ENCODE data around the gene SAYSD1. TPM values are rescaled to one million over a fixed set of nuclear protein-coding genes. Genes with fewer than 3 reads are reported as not detected.

SAYSD1 gene
- total and polyA plus RNA-seq, 2 of the 8 experiments (the other 6 are each of a cell fraction or from before 2014, with no cell fraction given) = 6.7 to 7.9 TPM

DNA sequence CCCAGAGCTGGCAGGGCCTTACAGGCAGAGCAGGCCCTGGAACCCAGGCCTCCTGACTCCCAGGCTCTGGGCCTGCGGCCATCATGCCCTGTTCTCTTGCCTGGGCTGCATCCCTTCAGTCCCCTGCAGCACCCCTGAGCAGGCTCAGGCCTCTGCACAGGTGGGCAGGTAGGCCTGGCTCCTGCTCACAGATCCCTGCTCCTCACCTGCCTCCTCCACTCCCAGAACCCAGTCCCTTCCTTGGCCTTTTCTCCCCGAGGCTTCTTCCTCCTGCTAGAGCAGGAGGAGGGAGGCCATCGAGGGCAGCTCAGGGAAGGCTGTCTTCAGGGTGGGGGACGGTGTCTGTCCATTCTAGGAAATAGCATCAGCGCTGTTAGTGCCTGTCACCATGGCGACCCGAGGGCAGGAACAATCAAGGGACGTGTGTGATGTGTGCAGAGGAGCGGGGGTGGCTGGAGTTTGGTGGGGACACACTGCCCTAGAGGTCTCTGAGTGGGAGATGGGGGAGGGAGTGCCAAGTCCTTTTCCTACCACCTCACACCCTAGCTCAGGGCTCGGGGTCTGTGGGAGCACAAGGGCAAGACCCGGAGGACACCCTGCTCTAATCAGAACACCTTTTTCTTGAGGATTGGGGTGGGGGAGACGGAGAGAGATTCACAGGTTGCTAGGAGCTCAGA, 39.8 kb downstream of the SAYSD1 start:
- H3K27me3 ChIP-seq (replicated peaks in 1 of 4; ENCODE audit: control insufficient read depth in 3 of 4, extremely low read depth in 1 of 4, insufficient read depth in 3 of 4, low read length in 3 of 4) = 0 out of 7 replicates have a peak, but pooled peaks cover 0 to 5% (median 0%) of the 10 kb centered on the region in 4 experiments
- H3K27ac ChIP-seq (ENCODE audit: low read depth, low read length) = no peak overlapping the region
- H3K79me1 ChIP-seq (ENCODE audit: low read depth, low read length) = no peaks in the 10 kb centered on the region
- H3K79me2 ChIP-seq (ENCODE audit: control insufficient read depth in 1 of 2, insufficient read depth in 2 of 2, low read length in 2 of 2) = no peaks in the 10 kb centered on the region
- H3K4ac ChIP-seq (replicated peaks; ENCODE audit: insufficient read length, low read depth, low read length) = no peak overlapping the region
- H4K91ac ChIP-seq (replicated peaks; ENCODE audit: insufficient read length, low read length) = no peak overlapping the region
- CTCF ChIA-PET (ENCODE audit: partially characterized antibody) = interaction anchor here (0.6 to 3.5 kb wide), 10 partner anchors 10 to 235 kb away, joined by 3 to 11 read pairs (median 4); no protein-coding TSS in a partner anchor
- H3K36me3 ChIP-seq (ENCODE audit: control insufficient read depth in 2 of 4, insufficient read depth in 4 of 4, low read length in 3 of 4) = no peaks in the 10 kb centered on the region
- TF ChIP-seq KDM4A (IDR thresholded peaks at IDR 0.05; ENCODE audit: low read depth, low read length, severe bottlenecking) (no peak), RNF2 (IDR thresholded peaks at IDR 0.05; ENCODE audit: borderline replicate concordance, low read depth, low read length, missing control alignments, poor library complexity, severe bottlenecking) (no peak), TEAD4 (IDR thresholded peaks at IDR 0.05; ENCODE audit: low read depth, low read length) (no peak), CBX5 (IDR thresholded peaks at IDR 0.05; ENCODE audit: low read depth, low read length) (no peak), KDM5A (IDR thresholded peaks at IDR 0.05; ENCODE audit: low read length) (no peak), POLR2A (IDR thresholded peaks at IDR 0.05; ENCODE audit: control extremely low read depth in 1 of 2, low read depth in 2 of 2, low read length in 2 of 2) (no peak), EGR1 (IDR thresholded peaks at IDR 0.05; ENCODE audit: borderline replicate concordance, low read depth, low read length) (no peak), SRF (IDR thresholded peaks at IDR 0.05; ENCODE audit: low read depth, low read length) (no peak), TBP (IDR thresholded peaks at IDR 0.05; ENCODE audit: low read depth, low read length) (no peak), MAFK (IDR thresholded peaks at IDR 0.05; ENCODE audit: low read depth, low read length) (no peak)
- H4K5ac ChIP-seq (ENCODE audit: insufficient read length, low read depth, low read length) = no peak overlapping the region
- no peak overlapping the region for H2BK12ac ChIP-seq (ENCODE audit: low read depth, low read length)
- no peak overlapping the region for H2BK15ac ChIP-seq (ENCODE audit: low read length)
- FAIRE-seq (no peak), DNase-seq (ENCODE audit: low read depth in 1 of 2, low spot score in 2 of 2) (no peak)
- H4K8ac ChIP-seq (ENCODE audit: extremely low read depth, insufficient read depth, low read length) = peak overlapping the region; percentile 58; the same call in 1 of the 2 replicates
- H3K18ac ChIP-seq (ENCODE audit: extremely low read depth, low read length) = no peak overlapping the region
- H3K4me3 ChIP-seq (ENCODE audit: extremely low read depth in 1 of 4, insufficient read depth in 2 of 4, low read depth in 3 of 4, low read length in 4 of 4) = no peak overlapping the region
- H3K23ac ChIP-seq (ENCODE audit: insufficient read length) = no peak overlapping the region
- no peak overlapping the region for H3K4me2 ChIP-seq (ENCODE audit: insufficient read depth in 1 of 2, low read depth in 2 of 2, low read length in 2 of 2)
- 90% methylated on average over 10 of the region's 12 CpGs; no CpG with 5 or more reads in 1 of the 2 experiments for WGBS, 2 experiments (ENCODE audit: extremely low coverage in 1 of 2, insufficient coverage in 1 of 2, insufficient read length in 1 of 2, insufficient replicate concordance in 2 of 2, low coverage in 1 of 2, low lambda C conversion rate in 2 of 2, missing lambda C conversion rate in 1 of 2)
- H2BK120ac ChIP-seq (replicated peaks; ENCODE audit: low read depth, low read length) = no peak overlapping the region
- H2BK5ac ChIP-seq (ENCODE audit: low read depth, low read length) = no peak overlapping the region
- H4K20me1 ChIP-seq (replicated peaks in 1 of 2; ENCODE audit: control insufficient read depth in 1 of 2, insufficient read depth in 2 of 2, low read length in 2 of 2) = no peaks in the 10 kb centered on the region
- H3K23me2 ChIP-seq (ENCODE audit: low read depth, low read length) = no peaks in the 10 kb centered on the region
- POLR2A ChIA-PET (ENCODE audit: partially characterized antibody) = interaction anchor here (1.1 kb wide), 1 partner anchor 9 kb away, joined by 4 read pairs; no protein-coding TSS in a partner anchor
- no peak overlapping the region for H2AFZ ChIP-seq (ENCODE audit: low read length)
- H3K56ac ChIP-seq (replicated peaks; ENCODE audit: insufficient read length, low read depth, low read length) = no peak overlapping the region
- H3K9me3 ChIP-seq (ENCODE audit: insufficient read depth in 2 of 2, low read depth in 1 of 2, low read length in 1 of 2) = no peaks in the 10 kb centered on the region
- H2BK20ac ChIP-seq (ENCODE audit: low read length) = no peak overlapping the region
- H3K9ac ChIP-seq (replicated peaks in 1 of 4; ENCODE audit: extremely low read depth in 1 of 4, low read depth in 3 of 4, low read length in 3 of 4) = no peak overlapping the region
- no peak overlapping the region for H3K14ac ChIP-seq (ENCODE audit: insufficient read length)
- no peak overlapping the region for H2AK5ac ChIP-seq (ENCODE audit: low read depth, low read length)
- H3K4me1 ChIP-seq (replicated peaks in 1 of 4; ENCODE audit: control insufficient read depth in 3 of 4, insufficient read depth in 4 of 4, low read length in 3 of 4) = peaks cover 0 to 10% (median 0%) of the 10 kb centered on the region in 4 experiments; a peak in 3 of 7 replicates

All from H1 (cell line).